Measurements from ENCODE around the gene RAMACL. TPM values are rescaled to one million over a fixed set of nuclear protein-coding genes. Genes with fewer than 3 reads are reported as not detected.

RAMACL gene
- total RNA-seq, 1 donor from 2014 or later, result 4.9 TPM

GRCh38 chr6:166563200-166563599 lies 23.3 kb downstream of the RAMACL start:
- H3K27ac Mint-ChIP-seq (ENCODE audit: unreplicated experiment), result no peak overlapping the region
- H3K9me3 Mint-ChIP-seq (ENCODE audit: unreplicated experiment), result peaks cover 3% of the 10 kb centered on the region
- no peak for DNase-seq (ENCODE audit: low spot score)
- no peak overlapping the region for H3K4me3 Mint-ChIP-seq (ENCODE audit: unreplicated experiment)
- no peak for TF ChIP-seq CTCF (IDR thresholded peaks at IDR 0.05; ENCODE audit: unreplicated experiment)
- peaks cover 49% of the 10 kb centered on the region for H3K4me1 Mint-ChIP-seq (ENCODE audit: unreplicated experiment)
- peaks cover 48% of the 10 kb centered on the region for H3K36me3 Mint-ChIP-seq (ENCODE audit: low read depth, unreplicated experiment)
- peaks cover 2% of the 10 kb centered on the region for H3K27me3 Mint-ChIP-seq (ENCODE audit: unreplicated experiment)

DNA sequence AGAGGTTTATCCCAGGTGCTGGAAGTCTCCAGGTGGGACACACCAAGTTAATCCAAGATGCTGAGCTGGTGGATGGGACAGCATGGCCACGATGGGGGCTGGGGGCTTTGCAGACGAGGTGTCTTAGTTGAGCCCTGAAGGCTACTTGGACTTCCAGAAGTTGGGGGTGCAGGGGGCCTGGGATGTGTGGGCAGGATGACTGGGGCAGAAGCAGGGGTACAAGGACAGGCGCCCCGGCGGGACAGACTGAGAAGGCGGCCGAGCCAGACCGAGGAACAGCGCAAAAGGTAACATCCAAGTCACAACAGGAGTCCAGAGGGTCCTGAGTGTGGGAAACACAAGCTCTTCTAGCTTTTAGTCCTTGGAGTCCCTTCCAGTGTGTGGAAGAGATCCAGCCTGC lies 23.8 kb downstream of the RAMACL start:
- peaks cover 44% of the 10 kb centered on the region for H3K4me1 Mint-ChIP-seq (ENCODE audit: unreplicated experiment)
- TF ChIP-seq CTCF (IDR thresholded peaks at IDR 0.05; ENCODE audit: unreplicated experiment), result no peak
- no peak for DNase-seq (ENCODE audit: low spot score)
- H3K27ac Mint-ChIP-seq (ENCODE audit: unreplicated experiment), result no peak overlapping the region
- peaks cover 3% of the 10 kb centered on the region for H3K9me3 Mint-ChIP-seq (ENCODE audit: unreplicated experiment)
- H3K27me3 Mint-ChIP-seq (ENCODE audit: unreplicated experiment), result peaks cover 2% of the 10 kb centered on the region
- H3K36me3 Mint-ChIP-seq (ENCODE audit: low read depth, unreplicated experiment), result peaks cover 48% of the 10 kb centered on the region
- H3K4me3 Mint-ChIP-seq (ENCODE audit: unreplicated experiment), result no peak overlapping the region

GRCh38 chr6:166561771-166562359 lies 24.6 kb downstream of the RAMACL start:
- H3K27ac Mint-ChIP-seq (ENCODE audit: unreplicated experiment), result peak overlapping the region; percentile 48
- H3K9me3 Mint-ChIP-seq (ENCODE audit: unreplicated experiment), result peaks cover 3% of the 10 kb centered on the region
- H3K4me1 Mint-ChIP-seq (ENCODE audit: unreplicated experiment), result peaks cover 41% of the 10 kb centered on the region
- peaks cover 43% of the 10 kb centered on the region for H3K36me3 Mint-ChIP-seq (ENCODE audit: low read depth, unreplicated experiment)
- no peak for DNase-seq (ENCODE audit: low spot score)
- peaks cover 4% of the 10 kb centered on the region for H3K27me3 Mint-ChIP-seq (ENCODE audit: unreplicated experiment)
- H3K4me3 Mint-ChIP-seq (ENCODE audit: unreplicated experiment), result peak overlapping the region; percentile 12
- TF ChIP-seq CTCF (IDR thresholded peaks at IDR 0.05; ENCODE audit: unreplicated experiment), result no peak

GRCh38 chr6:166560222-166560621 lies 26.3 kb downstream of the RAMACL start:
- Mint-ChIP-seq H3K9me3 (ENCODE audit: unreplicated experiment) (peaks cover 3% of the 10 kb centered on the region), H3K36me3 (ENCODE audit: low read depth, unreplicated experiment) (peaks cover 42% of the 10 kb centered on the region), H3K27ac (ENCODE audit: unreplicated experiment) (no peak overlapping the region), H3K4me1 (ENCODE audit: unreplicated experiment) (peaks cover 53% of the 10 kb centered on the region), H3K4me3 (ENCODE audit: unreplicated experiment) (peak overlapping the region; percentile 3), H3K27me3 (ENCODE audit: unreplicated experiment) (peaks cover 4% of the 10 kb centered on the region)
- TF ChIP-seq CTCF (IDR thresholded peaks at IDR 0.05; ENCODE audit: unreplicated experiment), result no peak
- no peak for DNase-seq (ENCODE audit: low spot score)

- TF ChIP-seq CTCF (IDR thresholded peaks at IDR 0.05; ENCODE audit: unreplicated experiment), result no peak
- Mint-ChIP-seq H3K4me1 (ENCODE audit: unreplicated experiment) (peaks cover 56% of the 10 kb centered on the region), H3K4me3 (ENCODE audit: unreplicated experiment) (no peak overlapping the region), H3K27ac (ENCODE audit: unreplicated experiment) (no peak overlapping the region), H3K36me3 (ENCODE audit: low read depth, unreplicated experiment) (peaks cover 39% of the 10 kb centered on the region), H3K9me3 (ENCODE audit: unreplicated experiment) (peaks cover 3% of the 10 kb centered on the region), H3K27me3 (ENCODE audit: unreplicated experiment) (peaks cover 2% of the 10 kb centered on the region)
- DNase-seq (ENCODE audit: low spot score), result no peak
Measured at GRCh38 chr6:166559662-166560061, 26.8 kb downstream of the RAMACL start.

All from endothelial cell (in vitro differentiated cells).